Stimulated activated CD4-positive, alpha-beta T cell treated with anti-CD3 and anti-CD28 coated beads, Interleukin-12 subunit alpha, Interleukin-12 subunit beta, amount 100 ng/mL, for 4 hours (primary cell): ENCODE measurements around the gene PRKCE.

ENCODE experiments used
- DNase-seq: peaks from one replicate; pipeline ENCODE4 v3.0.0-alpha.2; 2020

Gene PRKCE

DNA sequence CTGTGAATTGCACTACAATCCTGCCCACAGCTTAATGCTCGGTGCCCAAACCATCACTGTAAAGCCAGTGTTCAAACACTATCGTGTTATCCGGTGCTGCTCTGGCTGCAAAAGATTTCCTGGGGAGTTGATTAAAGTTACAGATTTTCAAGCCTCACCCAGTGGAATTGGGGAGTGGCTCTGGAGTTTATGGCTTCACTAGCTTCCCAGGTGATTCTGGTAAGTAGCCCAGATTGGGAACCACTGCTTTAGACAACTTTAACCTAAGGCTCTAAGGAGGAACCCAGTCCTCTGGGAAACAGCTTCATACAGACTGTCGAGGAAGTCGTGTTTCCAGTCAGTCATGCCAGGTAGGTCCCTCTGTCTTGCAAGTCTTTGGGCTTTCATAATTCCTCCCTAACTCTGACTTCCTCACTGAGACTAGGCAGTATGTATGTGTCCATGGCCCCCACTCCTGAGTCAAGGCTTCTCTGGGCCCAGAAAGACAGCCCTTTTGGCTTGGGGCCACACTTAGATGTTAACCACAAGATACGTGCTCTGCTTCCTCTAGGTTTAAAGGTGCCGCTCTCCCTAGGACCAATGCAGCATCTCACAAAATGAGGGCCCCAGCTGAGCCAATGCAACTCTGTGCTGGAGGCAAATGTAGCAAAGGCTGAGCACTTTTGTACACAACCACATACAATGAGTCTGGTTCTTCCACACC, 299.7 kb downstream of the PRKCE start:
- DNase-seq = no peak

DNA sequence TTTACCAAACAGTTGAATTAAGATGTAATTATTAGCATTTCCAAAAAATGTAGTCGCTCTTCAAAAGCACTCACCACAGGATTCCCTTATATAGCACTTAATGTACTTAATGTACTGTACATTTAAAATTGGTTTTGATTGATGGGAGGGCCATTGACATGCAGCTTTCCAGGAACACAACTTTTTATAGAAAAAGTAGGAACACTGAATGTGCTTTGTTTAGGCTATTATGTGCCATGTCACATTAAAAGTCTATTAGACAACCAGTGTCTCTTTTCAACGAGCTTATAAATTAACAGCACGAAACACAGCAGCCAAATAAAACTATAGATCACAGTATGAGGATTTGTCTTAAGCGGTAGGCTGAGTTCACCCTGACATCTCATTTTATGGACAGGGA, 301.1 kb downstream of the PRKCE start:
- no peak for DNase-seq

DNA sequence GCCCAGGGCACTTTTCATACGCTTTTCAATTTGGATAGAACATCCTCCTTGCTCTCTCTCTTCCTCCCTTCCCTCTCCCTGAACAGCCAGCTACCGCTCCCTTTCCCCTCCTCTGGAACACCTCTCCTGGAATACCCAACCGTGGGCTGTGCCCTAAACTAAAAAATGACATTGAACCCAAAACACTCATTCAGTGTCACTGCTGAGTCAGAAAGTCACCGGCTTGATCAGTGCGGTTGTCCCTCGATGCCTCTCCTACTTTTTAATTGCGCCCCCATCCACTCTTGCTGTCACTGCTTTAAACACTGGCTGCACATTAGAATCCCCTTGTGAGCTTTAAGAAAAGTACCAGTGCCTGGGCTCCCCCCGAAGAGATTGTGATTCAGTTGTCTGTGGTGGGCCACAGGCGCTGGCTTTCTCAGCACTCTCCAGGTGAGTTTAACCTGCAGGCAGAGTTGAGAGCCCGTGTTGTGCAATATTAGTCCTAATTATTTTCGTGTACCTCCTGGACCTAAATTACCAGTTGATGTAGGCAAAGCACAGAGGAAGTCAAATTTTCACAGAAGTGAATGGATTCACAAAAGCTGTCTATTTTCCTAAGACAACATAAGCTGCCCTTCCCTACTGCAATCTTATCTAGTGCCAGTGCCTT, 302.0 kb downstream of the PRKCE start:
- DNase-seq = no peak

DNA sequence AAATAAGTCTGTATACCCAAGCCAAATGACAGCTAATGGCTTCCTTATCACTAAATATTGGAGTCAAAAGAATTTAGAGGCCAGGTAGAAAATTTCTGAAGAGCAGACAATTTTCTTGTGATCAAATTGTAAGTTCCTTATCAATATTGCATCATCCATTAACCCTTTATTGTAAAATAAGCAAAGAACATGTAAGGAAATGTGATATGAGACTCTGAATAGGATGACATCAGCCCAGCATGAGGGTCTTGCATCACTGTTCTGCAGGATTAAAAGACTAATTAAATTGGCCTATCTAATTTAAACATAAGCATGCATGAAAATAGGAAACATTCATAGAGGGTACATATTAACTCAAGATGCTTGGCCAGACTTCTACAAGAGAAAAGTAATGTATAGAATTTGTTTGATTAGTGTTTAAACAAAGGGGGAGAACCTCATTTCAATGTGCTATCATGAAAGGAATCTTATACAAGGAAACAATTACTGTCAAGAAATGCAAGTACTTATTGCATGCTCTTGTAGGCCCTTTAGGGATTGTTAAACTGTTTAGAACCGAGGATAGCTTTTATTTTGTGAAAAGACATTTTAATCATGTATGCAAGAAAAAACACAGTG, 302.9 kb downstream of the PRKCE start:
- DNase-seq = no peak

DNA sequence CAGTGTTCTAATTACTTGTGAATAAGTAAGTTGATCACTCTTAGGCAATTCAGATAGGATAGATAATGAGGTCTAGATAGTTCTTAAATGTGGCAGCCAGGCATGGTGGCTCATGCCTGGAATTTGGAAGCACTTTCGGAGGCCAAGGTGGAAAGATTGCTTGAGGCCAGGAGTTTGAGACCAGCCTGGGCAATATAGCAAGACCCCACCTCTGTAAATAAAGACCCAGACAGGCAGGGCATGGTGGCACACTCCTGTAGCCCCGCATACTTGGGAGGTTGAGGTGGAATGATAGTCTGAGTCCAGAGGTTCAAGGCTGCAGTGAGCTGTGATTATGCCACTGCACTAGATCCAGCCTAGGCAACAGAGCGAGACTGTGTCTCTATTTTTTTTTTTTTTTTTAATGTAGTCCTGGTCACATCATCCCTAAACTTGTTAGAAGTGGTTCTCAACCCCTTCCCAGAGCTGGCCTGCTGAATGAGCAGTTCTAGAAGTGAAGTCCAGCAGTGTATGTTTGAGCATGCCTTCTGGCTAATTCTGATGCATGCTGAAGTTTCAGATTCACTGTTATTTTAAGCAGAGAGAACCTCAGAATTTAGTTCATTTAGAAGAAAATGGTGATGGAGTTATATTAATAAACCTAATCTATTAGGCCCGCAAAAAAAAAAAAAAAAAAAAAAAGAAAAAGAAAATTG, 306.2 kb downstream of the PRKCE start:
- no peak for DNase-seq

DNA sequence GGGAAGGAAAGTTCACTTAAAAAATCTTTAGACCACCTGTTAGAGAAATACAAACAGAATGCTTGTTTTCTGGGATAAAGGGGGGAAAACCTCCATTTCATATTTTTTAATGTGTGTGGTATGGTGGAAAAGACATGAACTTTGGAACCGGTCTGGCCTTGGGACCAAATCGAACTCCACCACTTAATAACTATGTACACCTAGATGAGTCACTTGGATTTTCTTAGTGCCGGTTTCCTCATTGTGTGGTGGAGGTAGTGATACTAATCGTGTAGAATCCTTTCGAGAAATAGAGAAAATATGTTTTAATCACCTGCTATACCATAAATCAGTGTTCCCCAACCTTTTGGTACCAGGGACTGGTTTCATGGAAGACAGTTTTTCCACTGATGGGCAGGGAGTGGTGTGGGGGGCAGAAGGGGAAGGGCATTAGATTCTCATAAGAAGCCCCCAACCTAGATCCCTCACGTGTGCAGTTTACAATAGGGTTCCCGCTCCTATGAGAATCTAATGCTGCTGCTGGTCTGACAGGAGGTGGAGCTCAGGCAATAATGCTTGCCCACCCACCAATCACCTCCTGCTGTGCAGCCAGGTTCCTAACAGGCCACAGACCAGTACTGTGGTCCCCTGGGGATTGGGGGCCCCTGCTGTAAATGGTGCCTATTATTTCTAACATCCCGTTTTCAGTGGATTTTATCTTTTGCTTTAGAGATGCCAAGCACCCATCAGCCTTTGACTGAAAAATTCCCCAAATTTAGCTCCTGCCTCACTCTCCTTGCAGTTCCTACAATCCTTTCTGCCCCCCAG, 308.8 kb downstream of the PRKCE start:
- DNase-seq = no peak

DNA sequence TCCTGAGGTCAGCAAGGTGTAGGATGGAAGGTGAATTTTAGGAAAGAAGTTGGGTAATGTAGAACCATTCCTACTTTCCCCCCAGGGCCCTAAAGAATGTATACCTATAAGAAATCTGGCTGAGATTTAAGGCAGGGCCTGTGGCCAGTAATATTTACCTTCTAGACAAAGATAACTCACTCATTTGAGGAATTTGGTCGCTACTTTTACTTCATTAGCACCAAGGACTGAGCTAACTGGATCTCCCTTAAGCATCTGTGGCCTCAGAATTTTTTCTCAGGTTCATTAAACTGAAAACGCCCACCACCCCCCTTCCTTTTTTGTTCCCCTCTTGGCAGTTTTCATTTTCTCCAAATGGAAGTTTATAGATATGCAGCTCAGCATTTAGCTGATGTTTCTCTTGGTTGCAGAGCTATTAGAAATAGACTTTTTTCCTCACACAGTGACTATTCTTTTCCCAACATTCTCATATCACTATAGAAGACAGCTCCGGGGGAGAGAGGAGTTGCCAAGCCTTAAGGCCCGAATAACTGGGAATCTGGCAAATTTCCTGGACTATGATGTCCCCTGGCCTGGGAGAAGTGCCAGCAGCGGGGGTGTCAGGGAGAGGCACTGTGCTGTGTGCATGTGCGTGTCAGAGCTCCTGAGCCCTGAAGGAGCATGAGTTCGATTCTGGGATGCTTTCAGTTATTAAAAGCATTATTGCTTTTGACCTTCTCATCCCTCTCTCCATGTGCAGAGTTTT, 310.9 kb downstream of the PRKCE start:
- no peak for DNase-seq

DNA sequence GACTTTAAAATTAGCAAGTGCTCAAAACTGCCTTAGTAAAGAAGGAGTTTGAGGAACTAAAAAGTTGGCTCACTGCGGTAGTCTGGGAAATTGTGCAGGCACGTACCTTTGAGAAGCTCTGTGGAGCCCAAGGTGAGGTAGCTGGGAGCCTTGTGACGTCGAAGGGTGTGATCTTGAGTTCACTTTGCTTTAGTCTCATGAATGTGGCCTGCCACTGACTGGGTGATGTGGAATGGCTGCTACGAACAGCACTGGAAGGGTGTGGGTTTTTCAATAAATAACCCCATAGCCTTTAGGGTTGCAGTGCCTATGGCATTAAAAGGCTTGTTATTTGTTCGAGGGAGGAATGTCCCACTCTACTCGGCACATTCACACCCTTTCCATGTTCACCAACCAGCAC, 312.3 kb downstream of the PRKCE start:
- DNase-seq = no peak

DNA sequence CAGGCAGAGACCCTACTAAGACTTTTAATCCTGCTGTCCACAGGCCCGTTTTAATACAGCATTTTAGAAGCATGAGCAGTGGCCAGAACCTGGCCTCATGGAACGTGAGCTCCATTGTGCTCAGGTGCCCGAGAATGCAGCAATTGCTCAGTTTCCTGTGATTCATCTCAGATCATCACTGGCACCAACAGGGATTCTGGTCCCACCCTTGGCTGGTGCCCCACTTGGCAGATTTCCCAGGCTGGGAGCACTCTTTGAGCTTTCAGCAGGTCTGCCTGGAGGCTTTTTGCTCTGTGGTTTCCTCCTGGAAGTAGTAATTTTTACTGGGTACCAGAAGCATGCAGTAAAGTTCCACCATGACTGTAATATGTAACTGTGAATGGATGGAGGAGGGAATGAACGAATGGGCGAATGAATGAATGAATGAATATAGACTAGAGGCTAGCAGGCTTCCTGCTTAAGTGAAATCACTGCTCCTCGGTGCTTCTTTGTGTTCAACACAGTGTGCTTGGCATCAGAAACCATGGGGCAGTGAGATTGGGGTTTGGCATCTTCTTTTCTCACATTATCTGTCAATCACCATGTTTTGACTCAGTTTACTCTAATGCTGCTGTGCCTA, 312.9 kb downstream of the PRKCE start:
- DNase-seq = no peak

DNA sequence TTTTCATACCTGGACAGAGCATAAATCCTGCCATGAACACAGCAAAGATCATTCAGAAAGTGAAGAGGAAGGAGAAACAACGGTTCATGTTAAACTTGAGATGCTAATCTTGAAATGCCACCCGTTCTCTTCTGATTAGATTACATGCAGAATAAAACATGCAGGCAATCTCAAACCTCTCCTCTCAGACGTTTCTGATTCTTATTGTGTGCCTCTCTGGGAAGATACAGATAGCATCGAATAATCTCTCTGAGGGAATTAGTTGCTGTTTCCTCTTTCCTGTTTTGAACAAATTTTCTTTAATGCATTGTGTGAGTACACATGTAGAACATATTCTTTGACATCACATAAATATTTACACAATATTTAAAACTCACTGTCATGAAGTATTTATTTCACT, 313.4 kb downstream of the PRKCE start:
- DNase-seq = no peak

DNA sequence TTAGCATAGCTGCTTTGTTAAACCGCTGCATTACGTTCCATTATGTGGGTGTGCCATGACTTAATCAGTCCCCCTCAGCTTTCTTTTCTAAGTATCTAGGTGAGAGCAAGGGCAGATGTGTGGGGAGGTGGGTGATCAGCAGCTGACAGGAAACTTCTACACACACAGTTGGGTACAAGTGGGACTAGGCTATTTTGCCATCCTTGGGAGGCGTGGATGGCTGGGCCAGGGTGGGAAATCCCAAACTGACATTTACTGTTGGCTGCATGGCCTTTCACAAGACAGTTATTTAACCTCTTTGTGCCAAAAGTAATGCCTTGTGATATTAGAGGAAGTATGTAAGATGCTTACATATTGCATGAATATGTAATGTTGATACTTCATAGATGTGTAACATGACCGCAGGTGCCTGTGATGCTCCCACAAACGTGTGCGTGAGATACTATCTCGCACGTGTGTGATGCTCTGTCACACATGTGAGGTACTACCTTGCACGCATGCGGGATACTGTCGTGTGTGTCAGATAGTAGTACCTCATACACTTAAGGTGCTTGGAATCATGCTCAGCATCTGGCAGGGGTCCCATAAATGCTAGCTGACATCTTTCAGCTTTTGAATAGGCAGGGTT, 314.5 kb downstream of the PRKCE start:
- no peak for DNase-seq

DNA sequence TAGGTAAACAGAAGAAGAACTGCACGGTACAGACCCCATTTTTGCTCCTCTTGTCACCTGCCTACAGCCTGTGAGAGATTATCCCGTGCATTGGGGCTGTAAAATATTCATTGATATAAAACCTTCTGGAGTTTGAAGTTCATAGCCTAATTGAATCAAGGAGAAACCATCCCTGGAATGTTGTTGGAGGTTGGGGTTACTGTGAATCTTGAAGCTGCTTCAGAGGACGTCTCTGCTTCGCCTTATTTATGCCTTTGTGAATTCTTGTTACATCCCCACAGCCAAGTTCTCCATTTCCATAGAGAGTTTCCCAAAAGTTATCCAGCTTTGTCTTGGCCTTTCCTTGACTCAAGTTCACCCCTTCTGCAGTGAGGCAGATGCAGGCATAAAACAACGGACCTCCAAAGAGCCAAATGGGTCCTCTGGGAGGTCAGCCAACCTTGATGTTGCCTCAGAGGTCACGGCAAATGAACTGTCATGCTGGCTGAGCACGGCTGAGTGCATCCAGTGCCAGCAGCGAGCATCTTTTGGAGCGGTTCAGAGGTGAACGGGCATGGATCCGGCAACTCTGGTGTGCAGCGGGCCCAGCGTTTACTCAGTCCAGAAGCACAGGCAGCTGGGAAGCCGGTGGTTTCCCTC, 317.6 kb downstream of the PRKCE start:
- no peak for DNase-seq

DNA sequence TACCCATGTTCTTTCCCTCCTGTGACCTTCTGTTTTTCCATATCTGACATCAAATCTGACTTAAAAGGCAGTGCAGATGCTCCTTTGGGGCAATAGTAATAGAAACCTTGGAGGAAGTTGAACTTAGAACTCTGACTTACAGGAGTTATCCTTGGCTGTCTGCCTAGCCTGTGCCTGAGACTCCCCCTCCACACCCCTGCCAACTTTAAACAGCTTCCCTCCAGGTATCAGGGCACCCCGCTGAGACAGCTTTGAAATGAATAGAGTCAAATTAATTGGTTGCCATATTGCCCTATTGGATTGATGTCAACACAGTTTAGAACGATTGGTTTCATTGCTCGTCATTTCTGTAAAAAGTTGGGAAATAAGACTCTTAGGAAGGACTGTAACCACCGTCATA, 322.0 kb downstream of the PRKCE start:
- no peak for DNase-seq

DNA sequence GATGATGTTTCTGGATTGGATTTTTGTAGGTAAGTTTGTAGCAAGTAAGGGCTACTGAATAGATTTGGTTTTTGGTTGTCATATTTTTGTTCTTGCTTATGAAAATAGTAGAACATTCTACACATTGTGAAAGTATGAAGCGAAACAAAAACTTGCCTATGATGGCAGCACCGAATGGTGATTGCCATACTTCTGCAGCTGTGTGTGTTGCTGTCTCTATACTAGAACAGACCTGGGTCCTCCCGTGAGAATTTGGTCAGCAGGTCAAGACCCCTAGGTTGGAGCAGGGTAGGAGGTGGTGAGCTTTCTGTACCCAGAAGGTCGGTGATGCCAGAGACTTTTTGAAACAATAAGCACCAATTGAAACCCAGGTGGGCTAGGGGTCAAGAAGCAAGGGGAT, 322.6 kb downstream of the PRKCE start:
- no peak for DNase-seq

DNA sequence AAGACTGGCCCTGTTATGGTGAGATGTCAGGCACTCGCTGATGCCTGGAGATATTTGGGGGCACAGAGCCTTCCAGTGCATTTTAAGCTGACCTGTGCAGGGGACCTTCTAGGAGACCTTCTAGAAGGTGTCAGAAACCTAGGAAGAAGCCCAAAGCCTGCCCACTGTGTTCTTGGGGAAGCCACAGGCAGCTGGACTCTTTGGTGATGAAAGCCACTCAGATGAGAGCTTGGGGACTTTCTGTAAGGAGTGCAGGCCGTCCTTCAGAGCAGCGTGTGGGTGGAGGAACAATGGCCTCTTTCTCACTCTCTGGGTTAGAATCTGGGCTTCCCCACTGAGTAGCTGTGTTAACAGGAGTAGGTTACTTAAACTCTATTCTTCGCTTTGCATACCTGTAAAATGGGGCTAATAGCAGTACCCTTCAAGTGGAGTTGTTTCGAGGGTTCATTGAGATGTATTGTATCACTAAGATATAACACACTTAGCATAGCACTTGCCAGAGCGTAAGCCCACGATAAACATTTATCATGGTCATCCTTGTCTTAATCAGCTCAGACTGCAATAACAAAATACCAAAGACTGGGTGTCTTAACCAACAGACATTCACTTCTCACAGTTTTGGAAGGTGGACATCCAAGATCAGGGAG, 323.4 kb downstream of the PRKCE start:
- DNase-seq = no peak

DNA sequence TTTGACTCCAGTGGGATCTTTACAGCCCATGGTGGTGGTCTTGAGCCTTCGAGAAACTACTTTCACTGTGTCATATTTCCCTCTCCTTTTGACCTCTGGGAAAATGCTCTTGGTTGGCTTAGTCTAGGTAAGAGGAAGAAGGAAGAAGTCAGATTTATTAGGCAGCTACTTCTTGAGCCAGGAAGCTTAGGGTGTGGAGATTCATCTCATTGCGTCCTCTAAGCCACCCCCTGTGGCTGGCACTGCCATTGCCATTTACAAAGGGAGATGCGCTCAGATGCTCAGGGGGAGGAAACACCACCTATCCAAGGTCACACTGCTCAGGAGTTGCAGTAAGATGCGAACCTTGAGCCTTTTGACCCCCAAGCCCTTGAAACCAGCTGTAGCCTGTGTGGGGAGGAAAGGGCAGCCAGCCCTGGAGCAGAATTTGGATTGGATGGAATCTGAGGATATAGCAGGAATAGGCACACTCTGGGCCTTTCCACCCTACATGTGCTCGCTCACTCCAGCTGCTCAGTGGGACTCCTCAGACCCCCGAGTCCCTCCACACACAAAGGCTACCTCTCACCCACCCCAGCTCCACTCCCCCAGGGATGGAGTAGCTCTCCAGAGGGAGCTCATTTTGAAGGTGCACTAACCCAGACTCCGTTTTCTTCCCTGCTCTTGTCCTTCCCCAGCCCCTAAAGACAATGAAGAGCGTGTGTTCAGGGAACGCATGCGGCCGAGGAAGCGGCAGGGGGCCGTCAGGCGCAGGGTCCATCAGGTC, 324.5 kb downstream of the PRKCE start:
- no peak for DNase-seq

DNA sequence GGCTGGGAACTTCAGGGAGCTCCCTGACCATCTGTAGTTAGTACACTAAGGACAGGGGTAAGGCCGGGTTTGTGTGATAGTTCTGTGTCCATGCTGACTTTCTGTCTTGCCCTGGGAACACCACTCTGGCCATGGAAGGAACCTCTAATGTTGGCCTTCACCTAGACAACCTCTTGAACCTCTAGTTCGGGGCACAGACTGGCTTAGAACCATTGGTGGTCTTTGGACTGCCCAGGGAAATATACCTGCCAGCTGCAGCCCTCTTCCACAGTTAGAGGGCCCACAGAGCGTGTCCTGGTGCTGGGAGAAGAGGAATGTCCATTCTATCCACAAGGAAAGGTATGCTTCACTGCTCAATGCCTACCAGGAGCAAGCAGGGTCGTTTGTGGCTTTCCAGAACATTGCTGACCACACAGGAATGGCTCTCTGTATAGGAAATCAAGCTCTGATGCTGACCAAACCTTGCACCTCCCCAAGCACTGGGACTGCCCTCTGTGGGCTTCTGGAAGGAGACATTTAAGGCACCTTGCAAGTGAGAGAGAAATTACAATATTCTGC, 326.9 kb downstream of the PRKCE start:
- no peak for DNase-seq

DNA sequence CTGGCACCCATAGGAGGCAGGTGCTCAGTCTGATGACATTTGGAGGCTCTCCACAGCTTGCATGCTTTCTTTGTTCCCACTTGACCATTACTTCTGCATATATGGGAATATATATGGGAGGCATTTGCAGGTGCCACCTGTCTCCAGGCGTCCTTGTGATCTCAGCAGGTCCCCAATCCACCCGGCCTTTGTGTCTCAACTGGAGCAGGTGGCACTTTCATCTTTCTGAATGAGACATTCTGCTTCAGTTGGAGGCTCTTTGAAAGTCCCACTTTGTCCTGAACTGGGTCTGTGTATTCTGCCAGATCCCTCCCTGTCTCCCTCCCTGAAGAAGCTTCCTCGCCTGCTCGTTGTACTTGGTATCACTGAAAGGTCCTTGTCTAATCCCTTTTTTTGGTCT, 327.6 kb downstream of the PRKCE start:
- DNase-seq = no peak
